Right atrium auricular region (tissue), 2 donors: ENCODE data around the gene EOLA1. TPM values are rescaled to one million over a fixed set of nuclear protein-coding genes. Genes with fewer than 3 reads are reported as not detected.
"Not testable (repeated sequence)": the region's sequence is repeated elsewhere in the genome, so short reads cannot be mapped to it uniquely, and the experiment has no call there.

ENCODE experiments used
- DNase-seq: peaks from one replicate; pipeline ENCODE4 v3.0.0-alpha.2; 2019; ENCODE audit warnings: low spot score
- H3K27ac ChIP-seq, 2 donors: fragments of 200-600 bp; sonication (generic); 1 replicate in 1 of 2; 2 replicates in 1 of 2; pipeline ENCODE4 v1.5.1; 2016 to 2019
- H3K27me3 ChIP-seq, 2 donors: fragments of 200-600 bp; sonication (generic); one replicate each; pipeline versions ENCODE4 v1.5.1 to v1.6.0; 2017 to 2019
- H3K36me3 ChIP-seq: fragments of 200-600 bp; sonication (generic); one replicate; pipeline ENCODE4 v1.5.1; 2016
- H3K4me1 ChIP-seq, 2 donors: fragments of 200-600 bp; sonication (generic); one replicate each; pipeline versions ENCODE4 v1.5.1 to v1.6.0; 2017 to 2019
- H3K4me3 ChIP-seq, 2 donors: fragments of 200-600 bp; sonication (generic); 1 replicate in 1 of 2; 2 replicates in 1 of 2; pipeline ENCODE4 v1.5.1; 2017 to 2019; ENCODE audit warnings: mild to moderate bottlenecking in 1 of 2, moderate library complexity in 1 of 2
- H3K9me3 ChIP-seq, 2 donors: fragments of 200-600 bp; sonication (generic); one replicate each; pipeline ENCODE4 v1.5.1; 2019
- total RNA-seq, 2 donors: library from RNA; depleted of rRNA; stranded (reverse); fragments of >200 nt; gene quantifications; one replicate each; pipeline ENCODE4 v1.1.0, GENCODE V29; 2016
- TF ChIP-seq, protein P1 (sequence below), 2 donors: fragments of 200-600 bp; sonication (generic); IDR thresholded peaks; one replicate each; pipeline ENCODE4 v1.5.1; 2019; ENCODE audit warnings: antibody characterized with exemption in 2 of 2

Gene EOLA1
- total RNA-seq, 2 donors from 2014 or later, result 10.8 to 14.4 TPM

- TF ChIP-seq, protein P1, sequence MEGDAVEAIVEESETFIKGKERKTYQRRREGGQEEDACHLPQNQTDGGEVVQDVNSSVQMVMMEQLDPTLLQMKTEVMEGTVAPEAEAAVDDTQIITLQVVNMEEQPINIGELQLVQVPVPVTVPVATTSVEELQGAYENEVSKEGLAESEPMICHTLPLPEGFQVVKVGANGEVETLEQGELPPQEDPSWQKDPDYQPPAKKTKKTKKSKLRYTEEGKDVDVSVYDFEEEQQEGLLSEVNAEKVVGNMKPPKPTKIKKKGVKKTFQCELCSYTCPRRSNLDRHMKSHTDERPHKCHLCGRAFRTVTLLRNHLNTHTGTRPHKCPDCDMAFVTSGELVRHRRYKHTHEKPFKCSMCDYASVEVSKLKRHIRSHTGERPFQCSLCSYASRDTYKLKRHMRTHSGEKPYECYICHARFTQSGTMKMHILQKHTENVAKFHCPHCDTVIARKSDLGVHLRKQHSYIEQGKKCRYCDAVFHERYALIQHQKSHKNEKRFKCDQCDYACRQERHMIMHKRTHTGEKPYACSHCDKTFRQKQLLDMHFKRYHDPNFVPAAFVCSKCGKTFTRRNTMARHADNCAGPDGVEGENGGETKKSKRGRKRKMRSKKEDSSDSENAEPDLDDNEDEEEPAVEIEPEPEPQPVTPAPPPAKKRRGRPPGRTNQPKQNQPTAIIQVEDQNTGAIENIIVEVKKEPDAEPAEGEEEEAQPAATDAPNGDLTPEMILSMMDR (IDR thresholded peaks at IDR 0.05), result peak; percentile 33 to 62
- H3K27me3 ChIP-seq, result no peaks in the 10 kb centered on the region
- H3K36me3 ChIP-seq, result no peaks in the 10 kb centered on the region
- DNase-seq, result no peak
- H3K9me3 ChIP-seq, result no peaks in the 10 kb centered on the region
- H3K4me3 ChIP-seq, result no peak overlapping the region
- H3K4me1 ChIP-seq, result no peaks in the 10 kb centered on the region
- no peak overlapping the region for H3K27ac ChIP-seq
These were observed 13.1 kb upstream of the EOLA1 start for GRCh38 chrX:149527705-149528104.

DNA sequence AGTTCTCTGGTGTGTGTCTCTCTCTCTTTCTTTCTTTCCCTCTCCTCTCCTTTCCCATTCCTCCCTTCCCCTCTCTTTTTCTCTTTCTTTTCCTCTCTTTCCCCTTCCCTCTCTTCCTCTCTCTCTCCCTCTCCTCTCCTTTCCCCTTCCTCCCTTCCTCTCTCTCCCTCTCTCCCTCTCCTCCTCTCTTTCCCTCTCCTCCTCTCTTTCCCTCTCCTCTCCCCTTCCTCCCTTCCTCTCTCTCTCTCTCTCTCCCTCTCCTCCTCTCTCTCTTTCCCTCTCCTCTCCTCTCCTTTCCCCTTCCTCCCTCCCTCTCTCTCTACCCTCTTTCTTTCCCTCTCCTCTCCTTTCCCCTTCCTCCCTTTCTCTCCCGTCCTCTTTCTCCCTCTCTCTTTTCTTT lies 12.4 kb upstream of the EOLA1 start:
- H3K9me3 ChIP-seq, result no peaks in the 10 kb centered on the region
- no peaks in the 10 kb centered on the region for H3K36me3 ChIP-seq
- TF ChIP-seq, protein P1 (IDR thresholded peaks at IDR 0.05), result no peak
- H3K27ac ChIP-seq, result no peak overlapping the region
- no peak for DNase-seq
- no peaks in the 10 kb centered on the region for H3K27me3 ChIP-seq
- no peaks in the 10 kb centered on the region for H3K4me1 ChIP-seq
- no peak overlapping the region for H3K4me3 ChIP-seq

DNA sequence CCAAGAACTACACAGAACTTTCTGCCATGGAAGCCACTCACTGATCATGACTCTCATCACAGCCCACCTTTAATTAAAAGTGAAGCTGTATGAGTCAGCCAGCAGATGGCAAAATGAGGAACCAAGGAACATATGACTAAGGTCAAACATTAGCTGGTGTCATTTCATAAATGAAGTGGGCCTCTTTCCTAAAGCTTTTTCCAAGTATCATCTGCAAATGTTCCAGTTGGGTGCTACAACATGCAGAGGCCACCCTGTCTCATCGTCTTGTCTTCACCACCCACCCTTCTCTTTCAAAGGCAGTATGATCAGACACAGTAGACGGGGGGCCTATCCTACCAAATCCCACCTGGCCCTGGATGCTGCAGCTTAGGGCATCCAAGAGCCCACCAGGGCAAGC lies 9.2 kb upstream of the EOLA1 start:
- H3K4me3 ChIP-seq, result no peak overlapping the region
- H3K4me1 ChIP-seq, result no peaks in the 10 kb centered on the region
- H3K27ac ChIP-seq, result no peak overlapping the region
- no peaks in the 10 kb centered on the region for H3K36me3 ChIP-seq
- H3K9me3 ChIP-seq, result no peaks in the 10 kb centered on the region
- DNase-seq, result no peak
- TF ChIP-seq, protein P1 (IDR thresholded peaks at IDR 0.05), result no peak
- no peaks in the 10 kb centered on the region for H3K27me3 ChIP-seq

DNA sequence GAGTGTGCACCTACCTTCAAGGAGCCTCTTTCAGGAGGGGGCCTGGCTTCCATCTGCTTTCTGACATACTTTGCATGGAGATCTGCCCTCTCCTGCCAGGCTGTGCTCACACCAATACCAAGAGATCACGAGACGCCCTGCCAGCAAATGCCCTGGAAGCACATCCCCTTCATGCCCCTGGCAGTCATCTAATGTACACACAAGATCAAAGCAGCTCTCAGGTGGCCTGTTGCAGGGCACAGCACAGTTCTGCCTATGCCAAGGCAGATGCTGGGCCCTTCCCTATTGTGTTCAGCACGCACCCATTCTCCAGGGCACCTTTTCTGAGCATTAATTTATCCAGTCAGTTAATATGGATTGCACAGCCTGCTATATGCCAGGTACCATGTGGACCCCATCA lies 7.9 kb upstream of the EOLA1 start:
- DNase-seq, H3K27me3 ChIP-seq, H3K4me3 ChIP-seq, H3K4me1 ChIP-seq, H3K36me3 ChIP-seq, H3K27ac ChIP-seq, H3K9me3 ChIP-seq: not testable (repeated sequence)

- H3K9me3 ChIP-seq, H3K27ac ChIP-seq, H3K4me3 ChIP-seq, H3K36me3 ChIP-seq, DNase-seq, H3K27me3 ChIP-seq, H3K4me1 ChIP-seq: not testable (repeated sequence)
These were observed 6.8 kb upstream of the EOLA1 start for GRCh38 chrX:149533999-149534398.

DNA sequence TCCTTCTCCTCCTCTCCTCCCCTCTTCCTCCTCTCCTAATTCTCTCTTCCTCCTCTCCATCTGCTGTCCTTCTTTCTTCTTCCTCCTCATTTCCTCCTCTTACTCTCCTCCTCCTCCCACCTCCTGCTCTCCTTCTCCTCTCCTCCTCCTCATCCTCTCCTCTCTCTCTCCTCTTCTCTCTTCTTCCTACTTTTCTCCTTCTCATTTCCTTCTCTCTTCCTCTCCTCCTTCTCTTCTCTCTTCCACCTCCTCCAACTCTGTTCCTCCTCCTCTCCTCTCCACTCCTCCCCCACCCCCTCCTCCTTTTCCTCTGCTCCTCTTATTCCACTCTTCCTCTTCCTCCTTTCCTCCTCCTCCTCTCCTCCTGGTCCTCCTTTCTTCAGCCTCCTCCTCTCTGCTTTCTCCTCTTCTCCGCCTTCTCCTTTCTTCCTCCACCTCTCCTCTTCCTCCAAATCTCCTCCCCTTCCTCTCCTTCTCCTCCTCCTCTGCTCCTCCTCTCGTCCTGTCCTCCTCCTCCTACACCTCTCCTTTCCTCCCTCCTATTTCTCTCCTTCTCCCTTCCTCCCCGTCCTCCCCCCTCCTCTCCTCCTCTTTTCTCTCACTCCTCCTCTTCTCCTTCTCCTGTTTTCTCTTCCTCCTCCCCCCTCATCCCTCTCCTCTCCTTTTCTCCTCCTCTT lies 5.7 kb upstream of the EOLA1 start:
- H3K4me3 ChIP-seq, H3K4me1 ChIP-seq, H3K27me3 ChIP-seq, H3K36me3 ChIP-seq, H3K27ac ChIP-seq, H3K9me3 ChIP-seq, DNase-seq: not testable (repeated sequence)

DNA sequence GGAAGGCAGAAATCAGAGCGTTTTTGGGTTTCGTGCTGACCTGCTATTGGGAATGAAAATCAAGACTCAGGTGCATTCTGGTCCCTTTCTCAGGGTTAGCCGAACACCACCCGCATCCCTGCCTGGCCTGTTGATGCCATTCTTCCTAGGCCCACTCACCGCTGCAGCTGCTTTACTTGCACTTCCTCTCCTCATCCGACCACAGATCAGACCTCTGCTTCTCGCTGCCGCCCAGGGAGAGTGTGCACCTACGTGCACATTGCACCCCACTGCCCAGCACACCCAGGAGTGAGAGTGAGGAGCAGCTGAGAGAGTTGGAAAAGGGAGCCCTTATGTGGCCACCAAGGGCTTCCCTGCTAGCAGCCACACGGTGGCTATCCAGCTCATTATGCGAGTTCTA lies 3.3 kb upstream of the EOLA1 start:
- not testable (repeated sequence) for H3K9me3 ChIP-seq, H3K4me1 ChIP-seq, H3K4me3 ChIP-seq, H3K27me3 ChIP-seq, DNase-seq, H3K36me3 ChIP-seq, H3K27ac ChIP-seq
